Amniotic epithelial cell (primary cell): Measurements from ENCODE around the gene CCR4.
A peak's percentile ranks its signal among the peaks of the same experiment; 100 is the strongest.
"Not testable (repeated sequence)": the region's sequence is repeated elsewhere in the genome, so short reads cannot be mapped to it uniquely, and the experiment has no call there.

ENCODE experiments used
- DNase-seq: peaks from one replicate; pipeline ENCODE4 v3.0.0-alpha.2; 2010; ENCODE audit warnings: low read depth

The CCR4 gene

GRCh38 chr3:32952369-32953077 lies 1.1 kb downstream of the CCR4 start:
- DNase-seq, result no peak

DNA sequence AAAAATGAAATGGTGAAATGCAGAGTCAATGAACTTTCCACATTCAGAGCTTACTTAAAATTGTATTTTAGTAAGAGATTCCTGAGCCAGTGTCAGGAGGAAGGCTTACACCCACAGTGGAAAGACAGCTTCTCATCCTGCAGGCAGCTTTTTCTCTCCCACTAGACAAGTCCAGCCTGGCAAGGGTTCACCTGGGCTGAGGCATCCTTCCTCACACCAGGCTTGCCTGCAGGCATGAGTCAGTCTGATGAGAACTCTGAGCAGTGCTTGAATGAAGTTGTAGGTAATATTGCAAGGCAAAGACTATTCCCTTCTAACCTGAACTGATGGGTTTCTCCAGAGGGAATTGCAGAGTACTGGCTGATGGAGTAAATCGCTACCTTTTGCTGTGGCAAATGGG lies 3.1 kb downstream of the CCR4 start:
- DNase-seq, result no peak

DNA sequence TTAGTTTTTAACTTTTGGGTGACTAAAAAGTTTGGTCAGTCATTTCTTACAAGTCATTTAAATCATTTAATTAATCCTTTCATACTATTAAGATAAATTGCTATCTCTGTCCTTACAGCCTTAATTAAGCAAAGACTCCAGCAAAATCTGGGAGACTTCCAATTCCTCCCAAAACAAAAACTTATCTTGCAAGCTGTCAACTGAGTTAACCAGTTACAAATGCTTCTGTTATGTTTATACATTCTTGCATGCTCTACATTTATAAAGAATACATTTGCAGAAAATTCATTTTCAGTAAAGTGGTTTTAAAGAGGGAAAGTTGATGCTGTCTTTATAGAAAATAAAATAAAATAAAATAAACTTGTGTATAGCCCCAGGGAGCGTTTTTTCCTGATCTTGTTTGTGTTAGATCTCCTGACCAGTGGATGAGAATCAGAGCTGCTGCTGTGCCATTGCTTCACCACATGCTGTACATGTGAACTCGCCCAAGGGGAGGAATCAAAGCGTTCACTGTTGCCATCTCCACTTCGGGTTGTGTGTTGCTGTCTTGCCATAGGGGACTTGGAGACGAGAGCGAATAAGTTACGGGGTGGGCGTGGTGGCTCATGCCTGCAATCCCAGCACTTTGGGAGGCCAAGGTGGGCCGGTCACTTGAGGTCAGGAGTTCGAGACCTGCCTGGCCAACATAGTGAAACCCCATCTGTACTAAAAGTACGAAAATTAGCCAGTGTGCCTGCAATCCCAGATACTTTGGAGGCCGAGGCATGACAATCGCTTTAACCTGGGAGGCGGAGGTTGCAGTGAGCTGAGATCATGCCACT lies 5.5 kb downstream of the CCR4 start:
- peak; percentile 53 for DNase-seq

DNA sequence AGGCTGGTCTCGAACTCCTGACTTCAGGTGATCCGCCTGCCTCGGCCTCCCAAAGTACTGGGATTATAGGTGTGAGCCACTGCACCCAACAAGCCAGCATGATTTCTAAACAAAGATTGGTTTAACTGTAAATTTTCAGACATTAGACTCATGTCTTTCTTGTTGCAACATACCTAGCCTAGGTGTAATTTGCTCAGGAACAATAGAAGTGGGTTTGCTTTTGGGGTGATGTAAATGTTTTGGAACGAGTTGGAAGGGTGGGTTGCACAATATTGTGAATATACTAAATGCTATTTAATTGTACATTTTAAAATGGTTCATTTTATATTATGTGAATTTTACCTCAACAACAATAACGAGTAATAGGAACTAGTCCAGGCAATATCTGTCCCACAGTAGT lies 7.1 kb downstream of the CCR4 start:
- no peak for DNase-seq

DNA sequence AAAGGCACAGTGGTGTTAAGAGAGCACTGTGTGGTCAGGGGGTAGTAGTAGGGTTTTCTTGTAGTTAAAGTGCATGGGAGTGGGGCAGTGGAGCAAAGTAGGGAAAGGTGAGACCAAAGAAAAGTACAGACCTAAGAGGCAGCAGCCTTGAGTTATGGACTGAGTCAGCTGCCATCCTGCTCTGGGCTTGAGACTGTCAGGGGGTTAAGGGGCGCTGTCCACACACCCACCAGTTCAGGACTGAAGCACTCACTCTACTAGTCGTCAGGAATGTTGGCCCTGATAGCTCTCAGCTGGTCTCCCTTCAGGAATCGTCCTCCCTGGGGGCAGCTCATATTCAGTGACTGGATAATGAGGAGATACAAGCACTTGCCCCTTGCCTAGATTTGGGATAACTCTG lies 7.9 kb downstream of the CCR4 start:
- DNase-seq, result peak; percentile 18

DNA sequence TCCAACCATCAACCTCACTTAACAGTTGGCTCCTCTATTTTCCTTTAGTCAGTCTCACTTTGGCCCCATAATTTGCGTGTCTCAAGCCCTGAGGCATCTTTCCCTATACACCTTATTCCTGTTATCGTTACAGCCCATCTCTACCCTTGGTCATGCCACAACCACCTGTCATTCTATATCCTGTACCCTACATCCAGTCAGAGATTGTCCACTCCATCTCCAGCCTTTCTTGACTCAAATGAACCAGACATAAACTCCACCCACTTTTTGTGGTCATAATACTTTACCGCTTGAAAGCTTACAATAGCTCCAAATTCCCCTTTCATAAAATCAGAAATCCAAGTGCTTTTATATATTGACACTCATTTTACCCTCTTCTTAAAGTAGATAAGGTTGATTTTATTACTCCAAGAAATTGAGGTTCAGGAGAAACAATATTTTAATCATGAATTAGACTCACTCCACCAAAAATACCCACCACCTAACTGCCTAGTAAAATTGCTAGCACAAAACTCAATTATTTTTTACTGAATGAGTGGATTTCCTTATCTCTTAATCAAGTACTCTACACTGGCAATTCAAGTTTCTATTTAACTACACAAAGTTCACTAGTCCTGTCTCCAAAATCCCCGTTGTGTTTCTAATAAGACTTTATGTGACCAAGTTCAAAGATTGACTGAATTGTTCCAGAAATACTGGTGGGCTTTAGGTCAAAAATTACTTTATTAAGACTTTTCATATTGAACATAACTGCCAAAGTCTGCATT lies 9.1 kb downstream of the CCR4 start:
- DNase-seq, result no peak

DNA sequence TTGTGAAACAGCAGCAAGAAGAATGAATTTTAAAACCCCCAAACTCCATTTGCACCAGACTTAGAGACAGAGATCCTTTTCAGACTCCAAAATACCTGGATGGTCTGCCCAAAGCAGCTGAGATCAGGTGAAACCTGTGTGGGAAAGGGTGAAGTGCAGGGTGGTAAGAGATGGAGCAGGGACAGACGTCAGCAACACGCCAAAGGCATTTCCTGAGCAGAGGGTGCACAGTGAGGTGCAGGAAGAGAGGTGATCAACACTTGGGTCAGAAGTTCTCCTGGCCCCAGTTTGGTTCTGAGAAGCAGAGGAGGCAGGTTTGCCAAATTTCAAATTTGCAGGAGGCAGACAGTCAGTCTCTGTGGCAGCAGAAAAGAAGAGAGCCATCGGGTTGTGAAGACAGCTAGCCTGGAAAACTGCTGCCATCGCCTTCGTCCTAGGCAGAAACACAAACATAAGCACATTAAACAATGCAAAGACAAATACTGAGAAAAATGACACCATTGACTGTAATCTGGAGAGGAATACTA lies 9.8 kb downstream of the CCR4 start:
- DNase-seq, result no peak

GRCh38 chr3:32963871-32964270 lies 12.4 kb downstream of the CCR4 start:
- no peak for DNase-seq

GRCh38 chr3:32964781-32965180 lies 13.3 kb downstream of the CCR4 start:
- not testable (repeated sequence) for DNase-seq

DNA sequence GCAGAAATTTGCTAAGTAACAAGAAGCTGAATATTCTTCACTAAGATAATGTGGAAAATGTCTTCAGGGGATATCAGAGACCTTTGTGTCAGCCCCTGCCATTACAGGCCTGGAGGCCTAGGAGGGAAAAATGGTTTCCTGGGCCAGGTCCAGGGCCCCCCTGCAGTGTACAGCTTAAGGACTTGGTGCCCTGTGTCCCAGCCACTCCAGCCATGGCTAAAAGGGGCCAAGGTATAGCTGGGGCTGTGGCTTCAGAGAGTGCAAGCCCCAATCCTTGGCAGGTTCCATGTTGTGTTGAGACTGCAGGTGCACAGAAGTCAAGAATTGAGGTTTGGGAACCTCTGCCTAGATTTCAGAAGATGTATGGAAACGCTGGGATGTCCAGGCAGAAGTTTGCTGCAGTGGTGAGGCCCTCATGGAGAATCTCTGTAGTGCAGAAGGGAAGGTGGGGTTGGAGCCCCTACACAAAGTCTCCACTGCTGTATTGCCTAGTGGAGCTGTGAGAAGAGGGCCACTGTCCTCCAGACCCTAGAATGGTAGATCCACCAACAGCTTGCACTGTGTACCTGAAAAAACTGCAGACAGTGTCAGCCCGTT lies 14.3 kb downstream of the CCR4 start:
- DNase-seq, result not testable (repeated sequence)

GRCh38 chr3:32966627-32967026 lies 15.2 kb downstream of the CCR4 start:
- not testable (repeated sequence) for DNase-seq

GRCh38 chr3:32968166-32968919 lies 16.9 kb downstream of the CCR4 start:
- DNase-seq, result no peak

- no peak for DNase-seq
Observed at GRCh38 chr3:32968920-32969389, 17.5 kb downstream of the CCR4 start.

GRCh38 chr3:32969656-32970055 lies 18.2 kb downstream of the CCR4 start:
- DNase-seq, result no peak

GRCh38 chr3:32971291-32971690 lies 19.8 kb downstream of the CCR4 start:
- not testable (repeated sequence) for DNase-seq

GRCh38 chr3:32972482-32973146 lies 21.2 kb downstream of the CCR4 start:
- DNase-seq, result no peak

DNA sequence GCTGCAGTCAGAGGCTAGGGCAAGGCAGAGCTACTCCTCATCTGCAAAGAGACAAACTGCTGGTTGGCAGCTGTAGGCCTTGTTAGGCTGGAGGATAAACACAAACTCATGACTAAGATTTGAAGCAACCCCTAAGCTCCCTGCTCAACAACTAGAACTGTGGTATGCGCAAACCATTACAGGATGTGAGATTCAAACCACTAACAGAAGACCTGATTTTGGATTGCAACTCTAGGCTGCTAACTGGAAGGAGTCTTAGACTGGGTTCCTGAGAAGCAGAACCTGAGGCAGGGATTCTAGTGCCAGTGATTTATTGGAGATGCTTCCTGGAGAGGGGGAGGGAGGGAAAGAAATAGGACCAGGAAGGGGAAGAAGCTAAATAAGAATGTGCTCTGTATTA lies 22.5 kb downstream of the CCR4 start:
- peak; percentile 57 for DNase-seq

- no peak for DNase-seq
Observed at GRCh38 chr3:32975891-32976595, 24.6 kb downstream of the CCR4 start.

GRCh38 chr3:32977861-32978260 lies 26.4 kb downstream of the CCR4 start:
- no peak for DNase-seq

- DNase-seq, result no peak
Observed at GRCh38 chr3:32978331-32978730, 26.9 kb downstream of the CCR4 start.
